ENCODE measurements around the gene CHERP. TPM values are rescaled to one million over a fixed set of nuclear protein-coding genes. Genes with fewer than 3 reads are reported as not detected.

The CHERP gene
- total and polyA plus RNA-seq, 2 of the 13 experiments (the other 11 are each of a cell fraction or from before 2014, with no cell fraction given): 4.3 to 5.4 TPM

- TF ChIP-seq PATZ1 (CRISPR knock-in tag; IDR thresholded peaks at IDR 0.05) (peak; percentile 90), MED8 (CRISPR knock-in tag; IDR thresholded peaks at IDR 0.05; ENCODE audit: insufficient replicate concordance) (no peak), ZNF563 (CRISPR knock-in tag; IDR thresholded peaks at IDR 0.05) (peak; percentile 45; the same call in 1 of the 2 replicates), BHLHE40 (IDR thresholded peaks at IDR 0.05; ENCODE audit: low read length) (peak; percentile 53), ZNF670 (CRISPR knock-in tag; IDR thresholded peaks at IDR 0.05; ENCODE audit: borderline replicate concordance) (0 out of 2 replicates have a peak, but pooled peaks have one; percentile 30), TBX3 (IDR thresholded peaks at IDR 0.05; ENCODE audit: borderline replicate concordance) (peak; percentile 53; the same call in 1 of the 2 replicates), ATF7 (IDR thresholded peaks at IDR 0.05) (no peak), ATF7 (CRISPR knock-in tag; IDR thresholded peaks at IDR 0.05) (0 out of 2 replicates have a peak, but pooled peaks have one; percentile 39), ZMAT3 (CRISPR knock-in tag; conservative IDR thresholded peaks at IDR 0.05) (peak; percentile 33; the same call in 1 of the 2 replicates), TARDBP (CRISPR knock-in tag; IDR thresholded peaks at IDR 0.05) (peak; percentile 72), E2F2 (CRISPR knock-in tag; IDR thresholded peaks at IDR 0.05; ENCODE audit: borderline replicate concordance) (peak; percentile 82; the same call in 1 of the 2 replicates), REL (CRISPR knock-in tag; conservative IDR thresholded peaks at IDR 0.05) (no peak), NONO (IDR thresholded peaks at IDR 0.05) (no peak), NONO (CRISPR knock-in tag; conservative IDR thresholded peaks at IDR 0.05) (0 out of 2 replicates have a peak, but pooled peaks have one; percentile 65), ZNF138 (CRISPR knock-in tag; IDR thresholded peaks at IDR 0.05; ENCODE audit: low read depth) (0 out of 2 replicates have a peak, but pooled peaks have one; percentile 73), ZNF121 (CRISPR knock-in tag; IDR thresholded peaks at IDR 0.05) (peak; percentile 52; the same call in 1 of the 2 replicates), MAFK (conservative IDR thresholded peaks at IDR 0.05 in 1 of 2, IDR thresholded peaks at IDR 0.05 in 1 of 2; ENCODE audit: low read length in 2 of 2) (no peak), ISL2 (CRISPR knock-in tag; IDR thresholded peaks at IDR 0.05) (peak; percentile 41; the same call in 1 of the 2 replicates), ZNF766 (CRISPR knock-in tag; IDR thresholded peaks at IDR 0.05; ENCODE audit: borderline replicate concordance) (peak; percentile 42; the same call in 1 of the 2 replicates), ARID4A (CRISPR knock-in tag; IDR thresholded peaks at IDR 0.05; ENCODE audit: borderline replicate concordance) (peak; percentile 90), U2AF1 (optimal IDR thresholded peaks at IDR 0.05; ENCODE audit: low read depth, low read length) (no peak)
Observed at GRCh38 chr19:16495982-16496612, 46.1 kb downstream of the CHERP start, which contains the start of the genes C19orf44 and CALR3 (continued).

Measured in HepG2 (cell line).